HG02588 (cell line): ENCODE measurements around the gene SERTAD1.
A peak's percentile ranks its signal among the peaks of the same experiment; 100 is the strongest.
"Not testable (repeated sequence)": the region's sequence is repeated elsewhere in the genome, so short reads cannot be mapped to it uniquely, and the experiment has no call there.

Experiments
- ATAC-seq: cut with Tn5 transposase; IDR thresholded peaks from one replicate; pipeline ENCODE4 v1.9.1; 2021; ENCODE audit warnings: mild to moderate bottlenecking, moderate library complexity; ENCODE audit not compliant: unreplicated experiment

Gene SERTAD1

DNA sequence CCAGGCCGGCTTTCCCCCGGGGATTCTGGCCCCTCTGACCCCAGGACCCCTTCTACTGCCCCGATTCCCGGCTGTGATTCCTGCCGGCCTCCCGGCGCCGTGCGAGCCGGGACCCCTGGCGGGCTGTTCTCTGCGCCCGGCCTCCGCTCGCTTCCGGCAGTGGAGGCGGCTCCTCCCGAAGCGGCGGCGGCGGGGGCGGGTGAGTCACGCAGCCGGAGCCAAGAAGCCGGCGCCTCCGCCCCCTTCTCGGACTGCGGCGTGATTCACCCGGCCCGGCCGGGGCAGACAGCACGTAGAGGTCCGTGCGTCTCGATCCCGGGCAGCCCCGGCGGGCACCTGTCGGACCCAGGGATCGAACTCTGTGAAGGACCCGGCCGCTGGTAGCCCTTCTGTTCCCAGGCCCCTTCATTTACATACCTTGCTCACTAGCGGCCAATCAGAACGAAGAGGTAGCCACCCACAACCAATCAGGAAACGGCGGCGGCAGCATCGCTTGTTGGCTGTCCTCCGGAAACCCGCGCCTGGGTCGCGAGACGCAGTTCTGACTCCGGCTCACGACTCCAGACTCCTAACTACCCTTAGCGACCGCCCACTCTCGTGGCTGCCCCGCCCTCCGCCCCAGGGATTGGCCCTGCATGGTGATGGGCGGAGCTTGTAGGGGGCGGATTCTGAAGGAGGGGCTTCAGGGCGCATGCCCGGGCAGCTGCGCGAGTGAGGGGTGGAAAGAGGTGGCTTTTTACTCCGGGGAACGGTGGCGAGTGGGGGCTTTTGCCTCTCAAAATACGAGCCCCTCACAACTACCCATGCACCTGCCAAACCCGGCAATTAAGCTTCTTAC lies at the start of gene SERTAD1:
TSS of gene SERTAD1 (minus strand) at position 543 of the 838 bp plus-strand sequence. CDS start 2,446 bp downstream, outside the sequence.
- peak; percentile 77 for ATAC-seq

- no peak for ATAC-seq
These were observed 48.9 kb upstream of the SERTAD1 start for GRCh38 chr19:40474737-40475136.

GRCh38 chr19:40472516-40472915 lies 46.7 kb upstream of the SERTAD1 start:
- ATAC-seq = no peak

DNA sequence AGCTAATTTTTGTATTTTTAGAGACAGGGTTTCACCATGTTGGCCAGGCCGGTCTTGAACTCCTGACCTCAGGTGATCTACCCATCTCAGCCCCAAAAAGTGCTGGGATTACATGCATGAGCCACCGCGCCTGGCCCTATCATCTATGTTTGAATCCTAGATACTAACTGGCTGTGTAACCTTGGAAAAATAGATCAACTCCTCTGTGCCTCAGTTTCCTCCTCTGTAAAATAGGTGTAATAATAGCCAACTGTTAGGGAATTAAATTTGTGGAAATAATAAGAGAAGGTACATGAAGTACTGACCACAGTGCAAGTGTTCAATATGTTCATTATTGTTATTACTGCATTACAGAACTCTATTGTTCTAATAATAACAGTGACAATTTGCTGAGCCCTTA lies 45.3 kb upstream of the SERTAD1 start:
- ATAC-seq = no peak

- ATAC-seq = no peak
These were observed 43.2 kb upstream of the SERTAD1 start for GRCh38 chr19:40469011-40469410.

- no peak for ATAC-seq
These were observed 41.4 kb upstream of the SERTAD1 start, which contains the start of gene SPTBN4 for GRCh38 chr19:40466985-40467734. Gene SPTBN4 (plus strand): TSS chr19:40467001. CDS start chr19:40472622, 5,621 bp downstream.

GRCh38 chr19:40466219-40466984 lies 40.6 kb upstream of the SERTAD1 start:
- ATAC-seq = no peak

DNA sequence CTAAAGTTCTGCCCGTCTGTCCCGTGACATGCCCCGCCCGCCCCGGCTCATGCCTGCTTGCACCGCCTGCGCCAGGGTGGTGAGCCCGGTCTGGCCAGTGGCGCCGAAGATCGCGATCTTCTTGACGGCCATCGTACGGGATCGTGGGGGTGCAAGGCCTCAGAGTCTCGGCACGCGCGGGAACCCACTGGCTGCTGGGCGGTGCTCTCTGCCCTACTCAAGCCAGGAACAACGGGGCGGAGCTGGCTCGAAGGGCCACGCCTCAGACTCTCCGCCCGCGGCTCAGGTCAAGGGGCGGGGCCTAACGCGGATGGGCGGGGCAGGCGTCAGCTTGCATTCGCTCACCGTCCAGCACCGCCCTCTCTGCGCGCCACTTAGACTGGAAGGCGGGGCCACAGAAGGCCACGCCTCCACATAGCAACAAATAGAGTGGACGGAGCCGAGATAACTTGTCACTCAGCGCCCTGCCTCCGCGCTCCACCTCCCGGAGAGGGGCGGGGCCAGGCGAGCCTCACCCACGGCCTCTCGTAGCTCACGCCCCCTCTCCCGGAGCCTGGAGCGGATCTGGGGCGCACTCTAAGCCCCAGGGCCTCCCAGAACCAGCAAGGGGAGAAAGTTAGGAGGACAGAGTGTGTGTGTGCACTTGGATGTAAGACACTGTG lies 39.9 kb upstream of the SERTAD1 start, which contains the start of gene BLVRB:
TSS of gene BLVRB (minus strand) at position 189 of the 662 bp plus-strand sequence. CDS start at position 132, 57 bp downstream.
- peak; percentile 85 for ATAC-seq

DNA sequence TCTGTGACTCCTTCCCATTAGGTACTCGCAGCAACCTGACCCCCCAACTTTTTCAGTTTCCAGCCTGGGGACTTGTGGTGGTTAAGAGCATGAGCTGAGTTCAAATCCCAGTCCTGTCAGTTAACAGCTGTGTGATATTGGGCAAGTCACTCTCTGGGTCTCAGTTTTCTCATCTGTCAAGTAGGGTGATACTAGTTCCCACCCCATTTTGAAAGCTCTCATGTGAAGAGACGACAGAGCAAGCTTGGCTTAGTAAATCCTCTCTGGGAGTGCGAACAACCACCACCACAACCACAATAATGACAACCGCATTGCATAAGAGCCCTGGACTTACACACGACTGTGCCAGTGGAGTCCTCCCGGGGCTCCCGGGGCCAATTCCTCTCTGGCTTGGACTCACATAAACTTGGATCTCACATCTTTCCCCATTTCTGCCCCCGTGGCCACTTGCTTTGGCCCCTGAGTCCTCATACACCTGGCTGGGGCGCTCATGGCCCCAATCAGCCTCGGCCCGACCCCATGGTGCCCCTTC lies 39.3 kb upstream of the SERTAD1 start:
- ATAC-seq = no peak

DNA sequence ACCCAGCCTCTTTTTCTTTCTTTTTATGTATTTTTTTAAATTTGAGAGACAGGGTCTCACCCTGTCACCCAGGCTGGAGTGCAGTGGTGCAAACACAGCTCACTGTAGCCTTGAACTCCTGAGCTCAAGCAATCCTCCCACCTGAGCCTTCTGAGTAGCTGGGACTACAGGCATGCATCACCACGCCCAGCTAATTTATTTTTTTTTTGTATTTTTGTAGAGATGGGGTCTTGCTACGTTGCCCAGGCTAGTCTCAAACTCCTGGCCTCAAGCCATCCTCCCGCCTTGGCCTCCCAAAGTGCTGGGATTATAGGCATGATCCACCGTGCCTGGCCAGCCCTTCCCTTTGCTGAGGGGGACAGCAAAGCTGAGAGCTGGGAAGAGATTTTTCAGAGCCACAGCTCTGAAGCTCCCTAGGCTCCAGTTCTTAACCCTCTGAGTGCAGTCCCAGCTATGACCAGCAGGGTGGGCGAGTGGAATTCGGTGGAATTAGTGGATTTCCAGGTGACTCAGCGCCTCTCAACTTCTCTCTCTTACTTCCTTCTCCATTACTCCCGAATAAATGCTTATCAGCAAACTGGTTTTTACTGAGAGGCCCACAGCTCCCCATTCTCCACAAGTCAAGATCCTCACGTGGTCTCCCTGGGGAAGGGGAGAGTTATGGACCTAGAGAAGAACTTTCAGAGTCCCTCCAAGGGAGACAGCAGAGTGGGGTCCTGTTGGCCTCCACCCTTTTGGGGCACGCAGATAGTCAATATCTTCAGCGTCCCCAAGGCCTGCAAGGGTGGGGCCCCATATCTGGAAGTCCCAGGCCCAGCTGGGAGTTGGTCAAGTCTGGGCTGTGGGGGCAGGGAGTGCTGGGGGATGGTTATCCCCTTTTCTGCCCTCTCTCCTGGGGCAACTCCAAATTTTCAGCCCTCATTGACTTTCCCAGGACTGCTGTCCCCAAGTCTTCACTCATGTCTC lies 38.5 kb upstream of the SERTAD1 start:
- ATAC-seq = no peak

DNA sequence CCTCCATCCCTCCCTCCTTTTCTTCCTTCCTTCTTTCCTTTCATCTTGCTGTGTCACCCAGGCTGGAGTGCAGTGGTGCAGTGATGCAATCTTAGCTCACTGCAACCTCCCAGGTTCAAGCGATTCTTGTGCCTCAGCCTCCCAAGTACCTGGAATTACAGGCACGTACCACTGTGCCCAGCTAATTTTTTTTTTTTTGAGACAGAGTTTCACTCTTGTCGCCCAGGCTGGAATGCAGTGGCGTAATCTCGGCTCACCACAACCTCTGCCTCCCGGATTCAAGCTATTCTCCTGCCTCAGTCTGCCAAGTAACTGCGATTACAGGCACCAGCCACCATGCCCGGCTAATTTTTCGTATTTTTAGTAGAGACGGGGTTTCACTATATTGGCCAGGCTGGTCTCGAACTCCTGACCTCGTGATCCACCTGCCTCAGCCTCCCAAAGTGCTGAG lies 37.8 kb upstream of the SERTAD1 start:
- ATAC-seq = not testable (repeated sequence)

DNA sequence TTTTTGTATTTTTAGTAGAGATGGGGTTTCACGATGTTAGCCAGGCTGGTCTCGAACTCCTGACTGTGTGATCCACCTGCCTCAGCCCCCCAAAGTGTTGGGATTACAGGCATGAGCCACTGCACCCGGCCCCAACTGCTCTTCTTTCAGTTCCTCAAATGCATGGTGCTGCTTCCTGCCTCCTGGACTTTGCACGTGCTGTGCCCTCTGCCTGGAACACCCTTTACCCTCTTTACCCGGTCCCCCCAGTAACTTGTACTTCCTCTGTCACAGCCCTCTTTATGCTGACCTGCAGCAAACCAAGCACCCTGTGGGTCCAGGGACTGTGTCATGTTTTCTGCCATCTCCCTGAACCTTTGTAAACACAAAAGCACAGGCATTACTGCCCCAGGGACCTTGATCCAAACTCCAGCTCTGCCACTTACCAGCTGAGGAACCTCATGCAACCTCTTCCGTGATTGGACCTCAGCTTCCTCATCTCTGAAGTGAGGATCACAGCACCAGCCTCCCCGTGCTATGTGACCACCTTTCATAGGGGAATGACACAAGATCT lies 36.0 kb upstream of the SERTAD1 start:
- no peak for ATAC-seq

- ATAC-seq = no peak
These were observed 34.4 kb upstream of the SERTAD1 start for GRCh38 chr19:40460185-40460584.

DNA sequence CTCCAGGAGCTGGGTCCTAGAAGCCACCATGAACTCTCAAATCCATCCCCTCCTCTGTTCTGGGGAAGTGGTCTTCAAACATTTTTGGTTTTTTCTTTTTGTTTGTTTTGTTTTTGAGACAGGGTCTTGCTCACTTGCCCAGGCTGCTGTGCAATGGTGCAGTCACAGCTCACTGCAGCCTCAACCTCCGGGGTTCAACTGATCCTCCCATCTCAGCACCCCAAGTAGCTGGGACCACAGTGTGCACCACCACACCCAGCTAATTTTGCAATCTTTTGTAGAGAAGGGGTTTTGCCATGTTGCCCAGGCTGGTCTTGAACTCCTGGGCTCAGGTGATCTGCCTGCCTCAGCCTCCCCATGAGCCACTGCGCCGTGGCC lies 32.8 kb upstream of the SERTAD1 start:
- ATAC-seq = no peak

DNA sequence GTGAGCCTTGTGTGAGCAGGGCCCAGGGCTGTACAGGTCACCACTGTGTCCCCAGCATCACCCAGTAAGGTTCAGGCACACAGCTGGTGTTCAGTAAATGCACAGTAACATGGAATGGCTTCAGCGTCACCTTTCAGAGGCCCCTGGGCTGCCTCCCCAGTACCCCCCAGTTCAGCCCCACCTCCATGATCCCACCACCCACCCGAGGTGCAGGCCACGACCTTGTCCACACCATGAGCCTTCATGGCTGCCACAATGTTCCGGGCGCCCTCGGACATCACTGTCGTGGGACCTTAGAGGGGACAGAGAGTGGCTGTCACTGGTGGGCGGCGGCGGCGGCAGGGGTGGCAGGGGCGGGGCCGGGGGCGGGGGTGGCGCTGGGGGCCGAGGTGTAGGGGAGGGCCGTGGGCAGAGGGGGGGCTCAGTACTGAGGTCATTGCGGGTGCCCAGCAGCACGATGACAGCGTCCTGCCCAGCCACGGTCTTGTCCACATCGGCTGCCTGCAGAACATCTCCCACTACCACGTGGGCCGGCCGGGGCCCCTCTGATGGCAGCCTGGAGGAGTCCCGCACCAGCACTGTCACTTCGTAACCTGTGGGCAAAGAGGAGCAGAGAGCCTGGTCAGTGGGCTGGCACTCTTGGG lies 32.3 kb upstream of the SERTAD1 start:
- ATAC-seq = no peak

- ATAC-seq = no peak
These were observed 31.3 kb upstream of the SERTAD1 start for GRCh38 chr19:40457048-40457447.

GRCh38 chr19:40453943-40454342 lies 28.2 kb upstream of the SERTAD1 start:
- not testable (repeated sequence) for ATAC-seq

- no peak for ATAC-seq
These were observed 27.5 kb upstream of the SERTAD1 start for GRCh38 chr19:40453151-40453735.
